ENCODE data around the gene METTL2B. TPM values are rescaled to one million over a fixed set of nuclear protein-coding genes. Genes with fewer than 3 reads are reported as not detected.

The METTL2B gene
- total RNA-seq, 1 donor from 2014 or later = 26.3 TPM

DNA sequence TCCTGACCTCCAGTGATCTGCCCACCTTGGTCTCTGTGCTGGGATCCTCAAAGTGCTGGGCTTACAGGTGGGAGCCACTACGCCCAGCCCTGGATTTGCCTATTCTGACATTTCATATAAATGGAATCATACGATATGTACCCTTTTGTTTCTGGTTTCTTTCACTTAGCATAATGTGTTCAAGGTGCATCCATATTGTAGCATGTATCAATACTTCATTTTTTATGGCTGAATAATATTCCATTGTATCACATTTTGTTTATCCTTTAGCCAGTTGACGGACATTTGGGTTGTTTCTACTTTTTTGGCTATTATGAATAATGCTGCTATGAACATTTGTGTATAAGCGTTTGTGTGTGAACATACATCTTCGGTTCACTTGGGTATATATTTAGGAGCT lies 25.6 kb upstream of the METTL2B start:
- Mint-ChIP-seq H3K9me3 (ENCODE audit: low read depth) (no peaks in the 10 kb centered on the region), H3K27me3 (ENCODE audit: low read depth) (no peaks in the 10 kb centered on the region), H3K4me1 (ENCODE audit: low read depth) (peaks cover 41% of the 10 kb centered on the region), H3K36me3 (ENCODE audit: low read depth) (no peaks in the 10 kb centered on the region), H3K27ac (ENCODE audit: unreplicated experiment) (no peak overlapping the region), H3K4me3 (ENCODE audit: unreplicated experiment) (no peak overlapping the region)
- TF ChIP-seq, protein P1, sequence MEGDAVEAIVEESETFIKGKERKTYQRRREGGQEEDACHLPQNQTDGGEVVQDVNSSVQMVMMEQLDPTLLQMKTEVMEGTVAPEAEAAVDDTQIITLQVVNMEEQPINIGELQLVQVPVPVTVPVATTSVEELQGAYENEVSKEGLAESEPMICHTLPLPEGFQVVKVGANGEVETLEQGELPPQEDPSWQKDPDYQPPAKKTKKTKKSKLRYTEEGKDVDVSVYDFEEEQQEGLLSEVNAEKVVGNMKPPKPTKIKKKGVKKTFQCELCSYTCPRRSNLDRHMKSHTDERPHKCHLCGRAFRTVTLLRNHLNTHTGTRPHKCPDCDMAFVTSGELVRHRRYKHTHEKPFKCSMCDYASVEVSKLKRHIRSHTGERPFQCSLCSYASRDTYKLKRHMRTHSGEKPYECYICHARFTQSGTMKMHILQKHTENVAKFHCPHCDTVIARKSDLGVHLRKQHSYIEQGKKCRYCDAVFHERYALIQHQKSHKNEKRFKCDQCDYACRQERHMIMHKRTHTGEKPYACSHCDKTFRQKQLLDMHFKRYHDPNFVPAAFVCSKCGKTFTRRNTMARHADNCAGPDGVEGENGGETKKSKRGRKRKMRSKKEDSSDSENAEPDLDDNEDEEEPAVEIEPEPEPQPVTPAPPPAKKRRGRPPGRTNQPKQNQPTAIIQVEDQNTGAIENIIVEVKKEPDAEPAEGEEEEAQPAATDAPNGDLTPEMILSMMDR (IDR thresholded peaks at IDR 0.05) = no peak
- no peak for DNase-seq (ENCODE audit: low spot score)

- no peaks in the 10 kb centered on the region for H3K9me3 Mint-ChIP-seq (ENCODE audit: low read depth)
- no peaks in the 10 kb centered on the region for H3K27me3 Mint-ChIP-seq (ENCODE audit: low read depth)
- no peaks in the 10 kb centered on the region for H3K36me3 Mint-ChIP-seq (ENCODE audit: low read depth)
- TF ChIP-seq, protein P1 (IDR thresholded peaks at IDR 0.05) = no peak
- no peak overlapping the region for H3K27ac Mint-ChIP-seq (ENCODE audit: unreplicated experiment)
- peaks cover 49% of the 10 kb centered on the region for H3K4me1 Mint-ChIP-seq (ENCODE audit: low read depth)
- H3K4me3 Mint-ChIP-seq (ENCODE audit: unreplicated experiment) = no peak overlapping the region
- DNase-seq (ENCODE audit: low spot score) = no peak
Measured at GRCh38 chr7:128452552-128452951, 24.0 kb upstream of the METTL2B start.

DNA sequence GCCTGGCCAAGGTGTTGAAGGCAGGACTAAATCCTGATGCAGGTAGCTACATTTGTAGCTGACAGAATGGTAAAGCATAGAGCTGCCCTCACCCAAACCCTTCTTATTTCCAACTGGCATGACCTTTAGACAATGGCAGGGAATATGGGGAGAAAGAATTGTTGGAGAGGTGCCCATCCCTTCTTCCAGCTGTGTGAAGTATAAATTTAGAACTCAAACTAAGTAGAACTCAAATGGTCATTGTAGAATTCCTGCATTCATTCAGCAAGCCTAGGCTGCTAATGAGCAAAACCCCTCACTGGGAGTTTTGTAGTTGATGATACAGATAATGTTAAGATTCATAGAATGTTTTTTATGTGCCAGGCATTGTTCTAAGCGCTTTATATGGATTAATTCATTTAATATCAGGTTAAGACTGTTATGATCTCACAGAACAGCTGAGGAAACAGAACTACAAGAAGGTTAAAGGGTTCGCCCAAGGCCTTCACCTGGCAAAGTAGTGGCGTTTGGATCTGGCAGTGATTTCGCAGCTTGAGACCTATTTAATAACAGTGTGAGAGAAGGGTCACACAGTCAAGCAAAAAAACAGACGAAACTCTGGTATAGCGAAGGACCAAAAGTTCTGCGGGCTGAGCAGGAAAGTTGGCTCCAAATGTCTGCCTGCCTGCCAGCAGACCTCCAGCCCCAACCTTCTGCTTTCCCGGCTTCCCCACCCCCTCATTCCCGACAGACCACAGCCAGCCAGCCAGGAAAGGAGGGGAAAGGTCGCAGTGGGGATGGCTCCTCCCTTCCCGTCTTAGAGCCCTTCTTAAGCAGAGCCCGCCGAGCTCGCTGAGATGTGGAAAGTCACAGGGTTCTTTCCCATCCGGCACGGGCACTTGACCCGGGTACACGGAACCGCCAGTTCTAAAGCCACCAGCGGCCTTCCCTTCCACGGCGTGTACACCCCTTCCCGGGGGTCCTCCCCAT lies 22.4 kb upstream of the METTL2B start:
- peak overlapping the region; percentile 88 for H3K4me3 Mint-ChIP-seq (ENCODE audit: unreplicated experiment)
- TF ChIP-seq, protein P1 (IDR thresholded peaks at IDR 0.05) = no peak
- peaks cover 60% of the 10 kb centered on the region for H3K4me1 Mint-ChIP-seq (ENCODE audit: low read depth)
- H3K36me3 Mint-ChIP-seq (ENCODE audit: low read depth) = peaks cover 3% of the 10 kb centered on the region
- no peaks in the 10 kb centered on the region for H3K27me3 Mint-ChIP-seq (ENCODE audit: low read depth)
- no peak for DNase-seq (ENCODE audit: low spot score)
- no peaks in the 10 kb centered on the region for H3K9me3 Mint-ChIP-seq (ENCODE audit: low read depth)
- peak overlapping the region; percentile 97 for H3K27ac Mint-ChIP-seq (ENCODE audit: unreplicated experiment)

- TF ChIP-seq, protein P1 (IDR thresholded peaks at IDR 0.05) = peak; percentile 46
- Mint-ChIP-seq H3K4me3 (ENCODE audit: unreplicated experiment) (peak overlapping the region; percentile 88), H3K27me3 (ENCODE audit: low read depth) (no peaks in the 10 kb centered on the region), H3K9me3 (ENCODE audit: low read depth) (no peaks in the 10 kb centered on the region), H3K4me1 (ENCODE audit: low read depth) (peaks cover 67% of the 10 kb centered on the region), H3K36me3 (ENCODE audit: low read depth) (peaks cover 3% of the 10 kb centered on the region), H3K27ac (ENCODE audit: unreplicated experiment) (peak overlapping the region; percentile 97)
- DNase-seq (ENCODE audit: low spot score) = no peak
Measured at GRCh38 chr7:128454808-128455542, 21.6 kb upstream of the METTL2B start.

DNA sequence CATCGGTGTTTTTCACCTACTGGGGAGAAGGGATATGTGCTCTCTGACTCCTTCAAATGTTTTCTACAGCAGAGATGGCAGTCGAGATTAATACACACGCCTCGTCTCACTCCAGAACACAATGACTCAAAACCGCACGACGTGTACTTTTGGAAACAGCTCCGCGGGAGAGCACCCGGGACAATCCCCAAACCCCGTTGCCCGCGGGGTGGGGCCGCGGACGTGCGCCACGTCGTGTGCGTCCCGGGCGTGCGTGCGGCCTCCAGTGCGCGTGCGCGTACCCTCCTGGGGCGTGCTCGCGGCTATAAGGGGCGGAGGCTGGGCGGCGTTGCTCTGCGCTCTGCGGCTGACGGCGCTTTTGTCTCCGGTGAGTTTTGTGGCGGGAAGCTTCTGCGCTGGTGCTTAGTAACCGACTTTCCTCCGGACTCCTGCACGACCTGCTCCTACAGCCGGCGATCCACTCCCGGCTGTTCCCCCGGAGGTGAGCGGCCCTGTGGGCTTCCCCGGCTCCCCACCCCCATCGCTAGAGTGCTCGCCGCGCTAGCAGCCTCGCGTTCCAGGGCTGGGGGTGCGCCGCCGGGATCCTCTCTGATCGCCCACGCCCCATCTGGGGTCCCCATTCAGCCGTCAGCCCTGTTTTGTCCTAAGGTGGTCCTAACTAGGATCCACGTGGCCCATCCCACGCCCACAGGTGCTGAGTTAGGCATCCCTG lies 20.8 kb upstream of the METTL2B start, which contains the start of gene HILPDA:
Gene HILPDA, plus strand, starts transcription at position 336 of the 712 bp plus-strand sequence. CDS start 1,391 bp downstream, outside the sequence.
- Mint-ChIP-seq H3K27me3 (ENCODE audit: low read depth) (no peaks in the 10 kb centered on the region), H3K4me3 (ENCODE audit: unreplicated experiment) (peak within 1 kb of the TSS; percentile 88), H3K36me3 (ENCODE audit: low read depth) (peaks cover 3% of the 10 kb centered on the region), H3K27ac (ENCODE audit: unreplicated experiment) (peak within 1 kb of the TSS; percentile 97), H3K9me3 (ENCODE audit: low read depth) (no peaks in the 10 kb centered on the region), H3K4me1 (ENCODE audit: low read depth) (peaks cover 60% of the 10 kb centered on the region)
- TF ChIP-seq, protein P1 (IDR thresholded peaks at IDR 0.05) = peak; percentile 21
- peak; percentile 95 for DNase-seq (ENCODE audit: low spot score)
